ENCODE data around the gene ZCCHC14. TPM values are rescaled to one million over a fixed set of nuclear protein-coding genes. Genes with fewer than 3 reads are reported as not detected.

ZCCHC14 gene
- total and polyA plus RNA-seq, 2 of the 13 experiments (the other 11 are each of a cell fraction or from before 2014, with no cell fraction given): 12.4 to 12.5 TPM

DNA sequence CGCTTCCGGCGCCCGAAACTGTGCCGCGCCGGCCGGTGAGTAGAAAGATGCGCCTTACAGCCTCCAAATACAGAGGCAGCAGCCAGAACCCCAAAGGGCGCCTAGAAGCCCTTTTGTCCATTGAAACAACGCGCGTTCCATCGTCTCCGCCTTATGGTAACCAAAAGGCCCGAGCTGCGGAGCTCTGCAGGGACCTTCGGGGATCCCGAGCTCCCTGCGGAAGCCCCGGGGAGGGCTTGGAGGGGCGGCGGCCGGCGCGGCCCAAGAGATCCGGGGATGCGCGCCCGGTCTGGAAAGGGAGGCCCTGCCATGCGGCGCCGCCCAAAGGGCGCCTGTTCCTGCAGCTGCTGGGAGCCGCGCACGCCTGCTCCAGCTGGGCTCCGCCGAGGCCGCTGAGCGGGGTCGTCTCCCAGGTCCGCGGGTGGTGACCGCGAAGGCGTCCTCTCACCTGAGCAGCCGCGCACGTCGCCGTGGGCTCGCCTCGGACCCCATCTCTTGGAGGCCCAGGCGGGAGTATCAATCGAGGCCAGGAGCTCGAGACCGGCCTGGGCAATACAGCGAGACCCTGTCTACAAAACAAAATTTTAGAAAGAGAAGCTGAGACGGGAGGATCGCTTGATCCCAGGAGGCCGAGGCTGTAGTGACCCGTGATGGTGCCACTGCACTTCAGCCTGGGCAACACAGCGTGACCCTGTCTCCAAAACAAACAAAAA is 108.5 kb downstream of the ZCCHC14 start (continued):
- peak; percentile 18; the same call in 1 of the 2 replicates for TF ChIP-seq ZNF746 (CRISPR knock-in tag; IDR thresholded peaks at IDR 0.05)
- no peak; the same call in none of the 2 replicates for TF ChIP-seq ZNF747 (CRISPR knock-in tag; IDR thresholded peaks at IDR 0.05; ENCODE audit: borderline replicate concordance)
- peak; percentile 50; the same call in 1 of the 2 replicates for TF ChIP-seq ZNF580 (CRISPR knock-in tag; IDR thresholded peaks at IDR 0.05; ENCODE audit: borderline replicate concordance, low read depth)
- no peak for TF ChIP-seq HDAC6 (IDR thresholded peaks at IDR 0.05; ENCODE audit: low read depth, low read length)
- TF ChIP-seq KDM3A (CRISPR knock-in tag; IDR thresholded peaks at IDR 0.05; ENCODE audit: low read depth): peak; percentile 92
- no peak for TF ChIP-seq EHMT2 (IDR thresholded peaks at IDR 0.05; ENCODE audit: borderline replicate concordance, low read depth, low read length)
- TF ChIP-seq ZNF280D (CRISPR knock-in tag; IDR thresholded peaks at IDR 0.05): peak; percentile 67
- TF ChIP-seq RAD51 (IDR thresholded peaks at IDR 0.05; ENCODE audit: borderline replicate concordance): no peak
- peak; percentile 98 for TF ChIP-seq ZMYM3 (CRISPR knock-in tag; IDR thresholded peaks at IDR 0.05)
- TF ChIP-seq HBP1 (CRISPR knock-in tag; IDR thresholded peaks at IDR 0.05; ENCODE audit: low read depth): 0 out of 2 replicates have a peak, but pooled peaks have one; percentile 36
- no peak for TF ChIP-seq ZNF644 (CRISPR knock-in tag; IDR thresholded peaks at IDR 0.05; ENCODE audit: low read depth)
- TF ChIP-seq HNRNPUL1 (IDR thresholded peaks at IDR 0.05; ENCODE audit: low read depth, low read length): no peak
- TF ChIP-seq HMG20A (CRISPR knock-in tag; IDR thresholded peaks at IDR 0.05; ENCODE audit: borderline replicate concordance): no peak
- TF ChIP-seq SETDB1 (CRISPR knock-in tag; IDR thresholded peaks at IDR 0.05; ENCODE audit: borderline replicate concordance): no peak
- TF ChIP-seq ZNF780A (CRISPR knock-in tag; IDR thresholded peaks at IDR 0.05): peak; percentile 69
- no peak; the same call in 1 of the 2 replicates for TF ChIP-seq MTERF4 (CRISPR knock-in tag; IDR thresholded peaks at IDR 0.05)
- no peak for TF ChIP-seq SCMH1 (CRISPR knock-in tag; IDR thresholded peaks at IDR 0.05; ENCODE audit: borderline replicate concordance)
- TF ChIP-seq KLF11 (CRISPR knock-in tag; IDR thresholded peaks at IDR 0.05): no peak; the same call in none of the 2 replicates
- no peak for TF ChIP-seq ZNF180 (CRISPR knock-in tag; IDR thresholded peaks at IDR 0.05; ENCODE audit: borderline replicate concordance, low read depth)
- TF ChIP-seq SP140L (CRISPR knock-in tag; IDR thresholded peaks at IDR 0.05; ENCODE audit: borderline replicate concordance): no peak; the same call in 1 of the 2 replicates
- 0 out of 2 replicates have a peak, but pooled peaks have one; percentile 14 for TF ChIP-seq MTA1 (CRISPR knock-in tag; IDR thresholded peaks at IDR 0.05; ENCODE audit: borderline replicate concordance)

Measured in HepG2 (cell line).